Measurements from ENCODE around the gene RAB22A. TPM values are rescaled to one million over a fixed set of nuclear protein-coding genes. Genes with fewer than 3 reads are reported as not detected.

RAB22A gene
- total RNA-seq, 1 experiment from 2014 or later = 9.9 TPM

- no peak overlapping the region for H2AFZ ChIP-seq (ENCODE audit: low read depth, low read length, poor library complexity, severe bottlenecking)
- ChIA-PET CTCF (no interaction called here), POLR2A (no interaction called here), RAD21 (ENCODE audit: low non-redundant PET in 1 of 2, low total read pairs in 2 of 2, uncharacterized antibody in 2 of 2, unreplicated experiment in 2 of 2) (no interaction called here)
- no peaks in the 10 kb centered on the region for H3K9me3 ChIP-seq (ENCODE audit: control insufficient read depth in 1 of 2, insufficient read depth in 1 of 2, low read depth in 1 of 2, low read length in 2 of 2)
- no peak overlapping the region for H3K4me2 ChIP-seq (ENCODE audit: low read length)
- no peaks in the 10 kb centered on the region for H3K36me3 ChIP-seq (ENCODE audit: control insufficient read depth in 1 of 2, insufficient read depth in 2 of 2, low read length in 2 of 2)
- H3K27me3 ChIP-seq (ENCODE audit: insufficient read depth, low read length) = no peaks in the 10 kb centered on the region
- no TSS peak for BruUV-seq (replicated peaks)
- ATAC-seq (no peak), DNase-seq (ENCODE audit: low read depth, low spot score) (no peak)
- no peak overlapping the region for H3K4me3 ChIP-seq (replicated peaks in 1 of 2; ENCODE audit: low read depth in 1 of 2, low read length in 2 of 2)
- no peak overlapping the region for H3K9ac ChIP-seq (ENCODE audit: low read length)
- H3K4me1 ChIP-seq (ENCODE audit: control insufficient read depth in 1 of 2, insufficient read depth in 2 of 2, low read length in 2 of 2) = no peaks in the 10 kb centered on the region
- no peaks in the 10 kb centered on the region for H3K9me2 ChIP-seq (ENCODE audit: insufficient read depth)
- TF ChIP-seq EGR1 (IDR thresholded peaks at IDR 0.05; ENCODE audit: low read depth) (no peak), REST (IDR thresholded peaks at IDR 0.05; ENCODE audit: low read depth) (no peak), EZH2 (IDR thresholded peaks at IDR 0.05) (no peak), ZFX (IDR thresholded peaks at IDR 0.05) (no peak), EZH2phosphoT487 (IDR thresholded peaks at IDR 0.05; ENCODE audit: borderline replicate concordance) (no peak), CTCF (IDR thresholded peaks at IDR 0.05 in 2 of 3, conservative IDR thresholded peaks at IDR 0.05 in 1 of 3; ENCODE audit: borderline replicate concordance in 1 of 3, insufficient read depth in 1 of 3, low read depth in 2 of 3, low read length in 2 of 3) (no peak)
- no peaks in the 10 kb centered on the region for H3K79me2 ChIP-seq (ENCODE audit: insufficient read depth, low read length)
- intact Hi-C loops (cut with micrococcal nuclease) = no loop called here
- H4K20me1 ChIP-seq (ENCODE audit: insufficient read depth) = no peaks in the 10 kb centered on the region; the same call in 1 of the 2 replicates
- no peak overlapping the region for H3K27ac ChIP-seq (ENCODE audit: low read depth, low read length)
Observed at GRCh38 chr20:58366866-58367265, 57.4 kb downstream of the RAB22A start.

Data from HCT116 (cell line).